GM18519 (cell line): ENCODE data around the gene RANBP10.

Source experiments
- ATAC-seq: cut with Tn5 transposase; IDR thresholded peaks from one replicate; pipeline ENCODE4 v1.9.1; 2021; ENCODE audit warnings: mild to moderate bottlenecking, moderate library complexity; ENCODE audit not compliant: unreplicated experiment, low FRiP score

RANBP10 gene

GRCh38 chr16:67750466-67750865, 55.9 kb downstream of the RANBP10 start:
- ATAC-seq: no peak

GRCh38 chr16:67749436-67750078, 56.8 kb downstream of the RANBP10 start:
- no peak for ATAC-seq

GRCh38 chr16:67748834-67749233, 57.5 kb downstream of the RANBP10 start:
- ATAC-seq: no peak

- ATAC-seq: no peak
These were observed 59.5 kb downstream of the RANBP10 start for GRCh38 chr16:67746846-67747245.

GRCh38 chr16:67741118-67741517, 65.2 kb downstream of the RANBP10 start:
- no peak for ATAC-seq

- ATAC-seq: no peak
These were observed 66.0 kb downstream of the RANBP10 start for GRCh38 chr16:67740391-67740790.

GRCh38 chr16:67736858-67737257, 69.5 kb downstream of the RANBP10 start:
- no peak for ATAC-seq

GRCh38 chr16:67734731-67735201, 71.6 kb downstream of the RANBP10 start:
- ATAC-seq: no peak

GRCh38 chr16:67733734-67734470, 72.5 kb downstream of the RANBP10 start:
- no peak for ATAC-seq

- no peak for ATAC-seq
These were observed 74.6 kb downstream of the RANBP10 start for GRCh38 chr16:67731753-67732095.

GRCh38 chr16:67731071-67731752, 75.1 kb downstream of the RANBP10 start:
- no peak for ATAC-seq

- no peak for ATAC-seq
These were observed 76.0 kb downstream of the RANBP10 start for GRCh38 chr16:67730326-67730725.

- no peak for ATAC-seq
These were observed 76.6 kb downstream of the RANBP10 start for GRCh38 chr16:67729636-67730248.

GRCh38 chr16:67727521-67728485, 78.6 kb downstream of the RANBP10 start:
- ATAC-seq: no peak

GRCh38 chr16:67726106-67727034, 80.0 kb downstream of the RANBP10 start:
- no peak for ATAC-seq

- no peak for ATAC-seq
These were observed 82.5 kb downstream of the RANBP10 start for GRCh38 chr16:67723911-67724305.

- ATAC-seq: no peak
These were observed 83.0 kb downstream of the RANBP10 start for GRCh38 chr16:67723151-67723910.

- ATAC-seq: no peak
These were observed 86.1 kb downstream of the RANBP10 start for GRCh38 chr16:67720236-67720635.
